AG08396 (cell line): ENCODE measurements around the gene CDK5RAP2.
"Not testable (repeated sequence)": the region's sequence is repeated elsewhere in the genome, so short reads cannot be mapped to it uniquely, and the experiment has no call there.

Source experiments
- DNase-seq: peaks from one replicate; pipeline ENCODE4 v3.0.0; 2012; ENCODE audit warnings: low spot score, mixed read lengths

CDK5RAP2 gene

DNA sequence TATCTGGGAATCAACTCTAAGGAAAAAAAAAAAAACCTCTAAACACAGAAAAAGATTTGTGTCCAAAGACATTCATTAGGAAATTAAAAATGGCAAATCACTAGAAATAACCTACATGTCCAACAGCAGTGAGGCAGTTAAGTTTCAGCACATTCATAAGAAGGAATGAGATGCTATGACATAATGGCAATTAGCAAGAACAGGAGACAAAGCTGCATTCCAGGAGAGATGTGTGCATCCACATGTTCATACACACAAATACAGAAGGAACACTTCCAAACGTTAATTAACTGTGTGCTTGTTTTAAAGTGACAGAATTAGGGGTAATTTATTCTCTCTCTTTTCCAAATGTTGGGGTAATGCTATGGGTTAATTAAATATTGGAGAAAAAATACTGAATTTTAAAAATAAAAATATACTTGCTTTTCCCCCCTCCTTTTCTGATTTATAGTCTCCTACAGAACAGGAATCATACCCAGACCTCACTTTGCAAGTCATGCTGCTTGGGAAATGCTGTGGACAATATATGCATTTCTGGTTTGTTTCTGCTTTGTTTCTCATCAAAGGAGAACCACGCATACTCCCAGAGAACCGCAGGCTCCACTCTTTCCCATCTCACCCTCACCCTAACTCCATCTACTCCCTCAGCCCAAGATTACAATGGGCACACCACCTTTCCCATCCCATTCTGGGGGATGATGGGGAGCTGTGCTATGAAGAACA is 114.1 kb downstream of the CDK5RAP2 start:
- no peak for DNase-seq

DNA sequence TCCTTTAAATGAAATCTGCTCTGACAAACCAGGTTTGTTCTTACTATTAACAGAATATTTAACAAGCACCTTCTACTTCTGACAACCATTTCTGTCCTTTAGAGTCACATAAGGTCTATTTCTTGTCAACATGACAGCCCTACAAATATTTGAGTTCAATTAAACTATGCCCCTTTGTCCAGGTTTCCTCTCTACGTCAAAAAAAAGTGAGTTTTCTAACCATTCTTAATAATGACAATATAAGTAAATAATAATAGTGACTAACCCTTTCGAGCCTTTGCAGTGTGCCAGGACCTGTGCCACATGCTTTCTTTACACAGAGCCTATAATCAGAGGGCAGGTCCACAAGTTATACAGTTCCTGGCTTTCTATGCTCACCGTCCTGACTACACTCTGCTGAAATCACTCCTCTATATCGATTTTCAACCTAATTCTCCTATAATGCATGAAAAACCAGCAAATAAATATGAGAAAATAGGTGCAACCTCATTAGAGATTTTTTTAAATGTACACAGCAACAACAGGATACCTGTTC is 115.0 kb downstream of the CDK5RAP2 start:
- no peak for DNase-seq

DNA sequence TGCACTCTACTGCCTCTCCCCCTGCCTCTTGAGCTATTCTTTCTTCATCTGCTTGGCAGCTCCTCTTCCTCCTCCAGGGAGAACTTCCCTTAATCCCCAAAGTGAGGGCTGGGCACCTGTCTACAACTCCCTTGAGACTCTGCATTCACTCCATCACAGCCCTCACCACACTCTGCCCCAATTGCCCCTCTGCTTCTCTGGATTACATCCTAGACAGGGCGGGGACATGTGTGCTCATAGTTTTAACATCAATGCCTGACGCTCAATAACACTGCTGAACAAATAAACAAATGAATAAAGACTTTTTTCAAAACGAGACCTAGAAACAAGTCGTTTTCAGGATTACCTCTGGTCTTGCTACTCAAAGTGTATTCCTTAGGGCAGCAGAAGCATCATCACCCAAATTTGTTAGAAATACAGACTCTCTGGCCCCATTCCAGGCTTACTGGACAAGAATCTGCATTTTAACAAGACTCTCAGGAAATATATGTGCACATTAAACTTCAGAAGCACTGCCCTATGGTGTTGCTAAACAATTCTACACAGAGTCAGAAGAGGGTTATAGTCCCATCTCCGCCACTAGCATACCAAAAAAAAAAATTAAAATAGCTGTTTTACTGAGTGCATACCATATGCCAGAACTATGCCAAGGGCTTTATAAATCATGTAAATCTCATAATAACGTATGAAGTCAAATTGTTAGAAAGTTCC is 115.6 kb downstream of the CDK5RAP2 start:
- DNase-seq: no peak

DNA sequence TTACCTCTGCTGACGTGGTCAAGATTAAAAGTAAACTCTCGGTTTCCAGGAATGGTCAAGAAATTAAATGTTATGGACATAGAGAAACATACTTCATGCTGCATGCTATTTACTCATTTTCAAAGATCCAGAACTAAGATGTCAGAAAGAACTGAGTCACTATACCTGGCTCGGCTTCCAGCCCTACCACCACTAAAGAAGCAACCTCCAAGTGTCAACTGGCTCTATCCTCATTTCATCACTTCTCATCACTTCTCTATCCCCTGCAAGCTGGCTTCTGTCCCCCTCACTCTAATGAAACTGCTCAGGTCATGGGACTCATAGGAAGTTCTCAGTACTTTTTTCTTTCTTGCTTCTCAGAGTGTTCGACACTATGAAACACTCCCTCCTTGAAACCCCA is 116.2 kb downstream of the CDK5RAP2 start:
- no peak for DNase-seq

DNA sequence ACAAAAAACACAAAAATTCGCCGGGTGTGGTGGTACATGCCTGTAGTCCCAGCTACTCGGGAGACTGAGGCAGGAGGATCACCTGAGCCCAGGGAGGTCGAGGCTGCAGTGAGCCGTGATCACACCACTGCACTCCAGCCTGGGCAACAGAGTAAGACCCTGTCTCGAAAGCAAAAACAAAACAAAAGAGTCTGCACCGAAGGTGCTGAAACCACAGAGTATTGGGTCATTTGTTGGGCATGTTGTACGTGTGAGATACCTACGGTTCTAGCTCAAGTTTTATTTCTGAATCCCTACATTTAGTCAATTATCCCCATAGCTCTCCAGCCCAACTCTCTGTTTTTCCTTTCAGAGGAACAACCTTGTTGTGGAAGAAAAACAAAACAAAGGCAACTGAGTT is 118.3 kb downstream of the CDK5RAP2 start:
- not testable (repeated sequence) for DNase-seq

DNA sequence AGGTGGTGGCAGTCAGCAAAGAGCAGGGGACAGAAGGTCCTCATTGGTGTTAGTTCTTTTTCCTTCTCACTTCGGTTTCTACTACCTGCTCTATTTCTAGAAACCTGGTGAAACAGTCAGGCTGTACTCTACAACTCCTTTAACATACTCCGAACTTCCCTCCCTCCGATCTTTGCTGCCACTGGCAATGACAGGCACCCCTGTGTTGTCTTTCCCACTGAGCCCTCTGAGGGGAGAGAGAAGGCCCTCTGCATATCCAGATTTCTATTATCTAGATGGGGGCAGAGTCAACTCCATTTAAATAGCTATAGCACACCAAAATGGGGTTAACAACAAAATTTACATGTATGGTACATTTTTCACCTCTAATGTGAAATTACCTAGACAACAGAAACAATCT is 123.7 kb downstream of the CDK5RAP2 start:
- DNase-seq: no peak

DNA sequence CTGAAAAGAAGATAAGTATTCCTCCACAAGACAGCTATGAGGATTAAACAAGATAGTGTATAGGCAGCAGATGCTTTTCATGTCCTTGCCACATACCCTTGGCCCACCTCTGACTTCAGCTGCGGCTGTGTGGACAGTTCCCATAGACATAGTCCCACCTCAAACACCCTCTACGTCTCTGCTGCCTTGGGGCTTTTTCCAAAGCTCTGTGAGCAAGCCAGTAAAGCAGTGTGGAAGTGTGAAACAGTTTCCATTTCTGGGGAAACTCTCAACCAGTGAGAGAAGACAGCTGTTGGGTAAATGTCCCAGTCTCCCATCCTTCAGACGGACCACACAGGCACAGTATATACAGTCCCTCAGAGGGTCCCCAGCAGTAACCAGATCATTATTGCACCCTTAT is 125.5 kb downstream of the CDK5RAP2 start:
- no peak for DNase-seq

DNA sequence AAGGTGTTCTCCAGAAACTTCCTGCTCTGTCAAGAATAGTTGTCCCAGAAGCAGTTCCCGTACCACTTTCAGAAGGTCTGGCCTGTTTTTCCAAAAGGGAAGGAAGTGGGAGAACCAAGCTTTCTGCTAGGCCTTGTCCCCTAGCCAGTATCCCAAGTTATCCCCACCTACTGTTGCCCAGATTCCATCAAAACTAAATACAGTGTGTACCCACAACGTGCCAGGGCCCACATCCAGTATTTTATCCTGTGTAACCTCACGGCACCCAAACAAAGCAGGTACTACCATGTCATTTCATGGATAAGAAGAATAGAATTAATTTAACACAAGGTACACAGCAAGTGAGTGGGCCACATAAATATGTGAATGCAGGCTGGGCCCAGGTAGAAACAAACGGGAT is 126.2 kb downstream of the CDK5RAP2 start:
- DNase-seq: no peak

DNA sequence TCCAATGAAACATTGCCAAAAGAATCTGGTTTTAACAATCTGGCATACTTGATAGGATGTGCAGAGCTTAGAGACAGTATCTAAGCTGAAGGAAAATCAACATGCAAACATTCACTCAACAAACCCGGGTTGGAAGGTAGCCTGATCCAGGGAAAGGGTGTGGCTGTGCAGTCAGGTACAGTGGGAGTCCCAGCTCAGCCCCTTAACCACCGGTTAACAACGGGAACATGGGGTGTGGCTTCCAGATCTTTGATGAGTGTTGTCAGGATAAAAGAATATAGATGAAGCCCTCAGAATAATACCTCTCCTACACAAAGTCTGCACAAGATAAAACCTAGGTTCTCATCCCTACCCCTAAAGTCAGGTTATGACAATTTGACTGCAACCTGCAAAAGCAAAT is 127.3 kb downstream of the CDK5RAP2 start:
- DNase-seq: no peak

DNA sequence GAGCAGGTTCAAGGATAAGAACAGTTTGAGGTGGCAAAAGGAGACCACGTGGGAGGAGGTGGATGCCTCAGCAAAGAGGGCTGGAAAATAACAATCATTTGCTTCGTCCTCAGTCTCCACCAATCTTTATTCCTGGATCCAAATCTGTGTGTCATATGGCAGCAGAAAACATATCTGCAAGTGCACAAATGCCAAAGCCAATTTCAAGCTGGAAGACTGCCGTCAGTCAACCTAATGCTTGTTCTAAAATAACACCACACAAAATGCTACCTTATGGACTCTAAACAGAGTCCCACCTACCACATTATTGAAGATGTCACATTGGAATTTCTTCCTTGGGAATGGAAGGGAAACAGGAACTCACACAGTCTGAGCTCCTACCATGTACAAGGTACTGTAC is 129.1 kb downstream of the CDK5RAP2 start:
- no peak for DNase-seq

DNA sequence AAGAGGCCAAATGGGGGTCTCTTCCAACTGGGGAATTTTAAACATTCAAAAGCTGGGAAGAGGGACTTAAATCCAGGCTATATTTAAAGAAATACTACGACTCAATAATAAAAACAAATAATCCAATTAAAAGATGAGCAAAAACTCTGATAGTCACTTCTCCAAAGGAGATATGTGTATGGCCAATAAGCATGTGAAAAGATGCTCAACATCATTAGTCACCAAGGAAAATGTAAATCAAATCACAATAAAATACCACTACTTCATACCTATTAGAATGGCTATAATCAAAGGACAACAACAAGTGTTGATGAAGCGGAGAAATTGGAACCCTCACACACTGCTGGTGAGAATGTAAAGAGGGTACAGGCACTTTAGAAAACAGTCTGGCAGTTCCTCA is 130.4 kb downstream of the CDK5RAP2 start:
- DNase-seq: no peak

DNA sequence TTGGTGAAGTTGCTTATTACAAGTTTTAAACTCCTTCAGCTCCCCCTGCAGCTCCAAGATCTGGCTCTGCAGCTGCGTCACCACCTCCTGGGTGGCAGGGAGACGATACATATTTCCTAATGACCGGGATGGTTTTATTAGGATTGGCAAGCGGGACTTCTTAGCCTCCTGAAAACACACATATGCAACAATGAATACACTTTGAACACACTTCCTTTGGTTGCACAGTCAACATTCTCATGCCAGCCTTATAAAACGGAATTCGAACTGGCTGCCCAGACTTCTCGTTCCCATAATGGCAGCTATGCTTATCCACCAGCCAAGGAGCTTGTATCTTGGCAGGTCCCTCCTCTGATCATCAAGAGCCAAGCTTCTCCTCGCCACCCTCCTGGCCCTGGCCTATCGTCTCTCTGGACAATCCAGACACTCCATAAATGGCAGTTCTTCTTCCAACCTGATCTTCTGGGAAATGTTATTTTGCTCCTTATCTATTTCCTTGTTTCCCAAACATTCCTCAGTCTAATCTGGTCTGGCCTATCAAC is 131.9 kb downstream of the CDK5RAP2 start:
- no peak for DNase-seq

DNA sequence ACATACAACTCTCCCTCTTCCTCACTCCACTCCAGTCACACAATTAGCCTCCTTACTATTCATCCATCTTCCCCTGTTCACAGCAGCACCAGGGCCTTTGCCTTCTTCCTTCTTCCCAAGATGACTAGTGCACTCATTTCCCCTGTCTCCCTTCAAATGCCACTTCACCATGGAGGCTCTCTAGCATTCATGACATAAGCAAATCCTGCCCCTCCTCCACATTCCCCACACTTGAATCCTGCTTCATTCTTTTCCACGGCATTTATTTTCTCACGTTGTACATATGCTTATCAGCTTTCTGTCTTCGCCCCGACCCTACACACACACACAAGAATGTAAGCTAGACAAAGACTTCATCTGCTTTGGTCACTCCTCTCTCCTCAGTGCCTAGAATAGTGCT is 133.3 kb downstream of the CDK5RAP2 start:
- DNase-seq: no peak

DNA sequence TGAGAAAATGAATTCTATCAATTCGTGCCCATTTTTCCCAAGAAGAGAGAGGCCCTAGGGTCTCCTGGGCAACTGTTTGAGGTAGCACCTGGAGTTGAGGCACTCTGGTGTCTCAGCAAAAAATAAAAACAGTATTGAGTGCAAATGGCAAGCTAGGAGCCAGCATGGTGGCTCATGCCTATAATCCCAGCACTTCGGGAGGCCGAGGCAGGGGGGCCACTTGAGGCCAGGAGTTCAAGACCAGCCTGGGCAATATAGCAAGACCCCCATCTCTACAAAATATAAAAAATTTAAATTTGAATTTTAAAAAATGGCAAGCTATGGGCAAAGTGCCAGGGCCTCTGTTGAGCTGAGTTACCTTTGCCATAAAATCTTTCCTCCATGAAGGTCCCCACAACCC is 136.0 kb downstream of the CDK5RAP2 start:
- no peak for DNase-seq

DNA sequence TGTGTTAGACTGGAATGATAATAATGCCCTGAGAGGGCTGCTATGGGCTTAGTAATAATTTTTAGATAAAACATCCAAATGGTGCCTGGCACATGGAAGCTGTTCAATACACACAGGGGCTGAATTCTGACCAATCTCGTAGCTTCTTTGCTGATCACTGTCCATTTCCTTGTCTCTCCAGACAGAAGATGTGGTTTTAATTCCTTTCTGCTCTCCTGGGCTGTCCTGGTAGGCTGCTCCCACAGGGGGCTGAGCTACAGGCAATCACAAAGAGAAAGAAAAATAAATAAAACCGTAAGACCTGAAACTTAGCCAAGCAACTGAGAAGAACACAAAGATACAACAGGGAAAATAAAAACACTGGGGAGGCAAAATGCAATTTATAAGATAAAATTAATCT is 136.5 kb downstream of the CDK5RAP2 start:
- DNase-seq: peak; percentile 63

DNA sequence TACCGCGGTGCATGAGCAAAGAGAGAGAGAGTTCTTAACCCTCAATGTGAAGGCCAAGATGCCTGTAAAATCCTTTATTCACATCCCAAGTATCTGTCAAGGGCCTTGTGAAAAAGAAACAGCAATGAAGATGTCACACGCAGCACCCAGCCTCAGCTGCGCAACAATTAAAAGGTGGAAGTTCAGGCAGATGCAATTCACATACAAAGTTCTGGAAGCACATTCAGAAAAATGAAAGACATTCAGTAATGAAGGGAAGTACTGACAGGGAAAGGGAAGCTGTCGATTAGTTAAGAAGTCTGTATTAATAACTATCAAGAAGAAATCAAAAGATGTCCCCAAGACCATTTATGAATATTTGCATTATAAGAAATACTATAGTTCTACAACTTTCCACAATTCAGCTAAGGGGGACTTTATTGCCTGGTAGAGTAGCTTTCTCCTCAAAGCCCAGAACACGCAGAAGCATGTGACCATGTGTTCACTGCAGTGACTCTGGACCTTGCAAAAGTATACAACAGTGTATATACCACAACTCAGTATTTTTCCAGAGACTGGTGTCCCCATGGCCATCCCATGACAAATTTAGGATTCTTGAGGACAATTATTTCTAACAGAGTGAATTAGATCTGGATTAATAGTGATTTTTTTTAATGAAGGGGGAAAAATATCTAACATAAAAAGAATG is 137.5 kb downstream of the CDK5RAP2 start:
- DNase-seq: no peak

DNA sequence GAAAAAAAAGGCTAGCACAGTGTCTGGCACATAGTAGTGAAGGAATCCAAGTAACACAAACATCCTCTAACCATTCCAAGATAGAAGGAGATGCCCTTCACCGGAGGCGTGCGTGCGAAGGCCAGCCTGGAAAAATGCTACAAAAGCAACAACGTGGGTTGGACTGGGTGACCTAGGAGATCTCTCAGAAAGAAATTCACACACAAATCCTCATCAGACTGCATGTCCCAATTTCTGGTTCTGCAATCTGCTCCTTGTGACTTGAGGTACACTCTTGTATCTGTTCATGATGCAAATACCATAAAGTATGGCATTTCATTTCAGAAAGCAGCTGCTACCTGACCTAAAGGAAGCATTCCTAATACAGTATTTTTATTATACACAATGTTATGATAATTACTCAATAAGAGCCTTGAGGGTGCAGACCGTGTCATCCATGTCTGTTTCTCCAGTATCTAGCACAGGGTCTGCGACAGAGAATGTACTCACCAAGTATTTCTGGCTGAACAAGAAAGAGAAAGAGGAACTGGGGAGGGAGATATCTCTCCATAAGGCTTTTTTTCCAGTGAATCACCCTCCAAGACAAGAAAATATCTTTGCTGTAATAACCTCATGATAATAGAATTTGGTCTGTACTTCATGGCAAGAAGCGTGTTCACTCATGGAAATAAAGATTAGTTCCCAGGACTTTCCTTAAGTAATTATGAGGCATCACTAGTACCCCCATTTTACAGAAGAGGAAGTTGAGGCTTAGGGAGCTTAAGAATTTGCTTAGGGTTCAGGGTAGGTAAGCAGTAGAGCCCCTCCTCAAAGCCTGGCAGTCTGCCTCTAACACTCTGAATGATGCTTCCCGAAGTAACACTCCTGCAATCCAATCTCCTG is 138.3 kb downstream of the CDK5RAP2 start:
- DNase-seq: peak; percentile 45

DNA sequence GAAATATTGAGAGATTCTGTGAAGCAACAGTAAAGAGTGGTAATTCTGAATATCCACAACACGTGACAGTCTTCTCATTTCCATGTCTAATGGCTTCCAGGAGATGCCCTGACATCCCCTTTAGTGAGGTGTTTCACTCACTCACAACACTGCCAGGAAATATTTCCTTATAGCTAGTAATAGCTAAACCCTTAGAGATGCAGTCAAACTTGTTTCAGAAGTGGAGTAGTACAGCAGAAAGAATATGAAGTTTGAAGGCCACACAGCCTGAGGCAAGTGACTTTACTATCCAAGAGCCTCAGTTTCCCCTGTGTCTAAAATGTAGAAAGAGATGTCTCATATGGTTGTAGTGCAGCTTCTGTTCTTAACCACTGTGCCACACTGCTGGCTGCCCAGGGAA is 139.2 kb downstream of the CDK5RAP2 start:
- no peak for DNase-seq

DNA sequence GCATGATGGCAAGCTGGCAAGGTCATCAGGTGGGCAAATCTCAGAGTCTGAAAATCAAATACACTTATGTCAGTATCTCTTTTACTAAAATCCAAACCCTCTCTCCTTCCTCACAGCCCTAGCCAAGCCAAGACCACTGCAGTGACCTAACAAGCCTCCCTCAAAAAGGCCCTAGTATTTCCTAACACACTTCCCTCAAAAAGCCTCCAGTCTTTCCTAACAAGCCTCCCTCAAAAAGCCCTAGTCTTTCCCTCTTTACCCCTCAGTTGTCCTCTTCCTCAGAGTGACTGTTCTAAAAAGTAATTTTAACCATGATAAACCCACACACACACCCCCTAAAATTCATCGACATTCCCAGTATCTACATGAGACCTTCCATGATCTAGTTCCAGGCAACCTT is 140.0 kb downstream of the CDK5RAP2 start:
- DNase-seq: no peak

DNA sequence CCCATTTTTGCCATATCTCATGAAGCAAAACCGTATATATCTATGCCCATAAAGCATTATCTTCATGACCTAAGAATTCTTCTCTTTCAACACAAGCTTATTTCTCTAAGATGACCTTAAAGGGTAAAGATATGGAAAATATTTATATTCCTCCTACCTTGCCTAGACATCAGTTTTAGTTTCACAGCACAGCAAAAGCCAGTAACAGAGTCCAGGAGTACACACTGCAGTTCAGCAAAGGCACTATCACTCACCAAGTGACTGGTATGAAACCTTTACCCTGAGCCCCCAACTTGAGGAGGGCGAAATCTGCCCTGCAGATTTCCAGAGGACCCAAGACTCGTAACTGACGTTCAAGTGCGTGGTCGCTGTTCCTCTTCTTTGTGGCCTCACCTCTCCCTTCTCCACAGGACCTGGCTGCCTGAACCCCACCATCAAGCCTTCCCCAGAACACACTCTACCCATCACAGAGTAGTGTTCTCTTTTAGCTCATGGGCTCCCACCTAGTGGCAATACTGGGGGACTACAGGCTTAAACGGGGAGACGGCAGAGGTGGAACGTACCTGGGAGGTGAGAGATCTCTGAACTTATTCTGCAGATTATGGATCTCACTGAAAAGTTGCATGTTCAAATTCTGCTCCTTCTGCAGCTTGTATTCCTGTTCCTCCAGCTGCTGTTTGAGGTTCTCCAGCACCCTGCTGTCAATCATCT is 141.0 kb downstream of the CDK5RAP2 start:
- DNase-seq: no peak

DNA sequence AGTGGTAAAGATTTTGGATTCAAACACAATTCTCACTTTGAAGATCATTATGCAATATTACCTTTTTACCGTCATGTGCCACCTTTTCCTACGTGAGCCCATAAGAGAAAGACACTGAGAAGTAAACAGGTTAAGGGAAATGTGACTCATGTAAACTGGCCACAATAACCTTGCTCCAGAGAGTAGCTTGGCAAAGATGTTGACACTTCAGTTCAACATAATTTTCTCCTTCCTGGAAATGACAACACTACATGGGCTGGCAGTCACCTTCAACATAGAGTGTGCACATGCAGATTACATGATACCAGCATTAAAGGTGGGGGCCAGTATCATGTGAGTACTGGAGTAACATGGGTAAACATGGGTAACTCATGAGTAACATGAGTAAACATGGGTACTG is 141.9 kb downstream of the CDK5RAP2 start:
- DNase-seq: no peak
